Testis (tissue), 2 donors: ENCODE measurements around the gene ICAM3.

Experiments
- POLR2A ChIP-seq: fragments of 450-650 bp; IDR thresholded peaks from one replicate; pipeline ENCODE4 v1.6.1; 2017; ENCODE audit warnings: antibody characterized with exemption, mild to moderate bottlenecking, moderate library complexity
- TF ChIP-seq, protein P1 (sequence below), 3 experiments: fragments of 450-650 bp in 2 of 3; fragments of 200-600 bp in 1 of 3; sonication (generic) in 1 of 3; IDR thresholded peaks; one replicate each; pipeline ENCODE4 v1.5.1; 2016 to 2019; ENCODE audit warnings: antibody characterized with exemption in 3 of 3, mild to moderate bottlenecking in 2 of 3, moderate library complexity in 1 of 3

DNA sequence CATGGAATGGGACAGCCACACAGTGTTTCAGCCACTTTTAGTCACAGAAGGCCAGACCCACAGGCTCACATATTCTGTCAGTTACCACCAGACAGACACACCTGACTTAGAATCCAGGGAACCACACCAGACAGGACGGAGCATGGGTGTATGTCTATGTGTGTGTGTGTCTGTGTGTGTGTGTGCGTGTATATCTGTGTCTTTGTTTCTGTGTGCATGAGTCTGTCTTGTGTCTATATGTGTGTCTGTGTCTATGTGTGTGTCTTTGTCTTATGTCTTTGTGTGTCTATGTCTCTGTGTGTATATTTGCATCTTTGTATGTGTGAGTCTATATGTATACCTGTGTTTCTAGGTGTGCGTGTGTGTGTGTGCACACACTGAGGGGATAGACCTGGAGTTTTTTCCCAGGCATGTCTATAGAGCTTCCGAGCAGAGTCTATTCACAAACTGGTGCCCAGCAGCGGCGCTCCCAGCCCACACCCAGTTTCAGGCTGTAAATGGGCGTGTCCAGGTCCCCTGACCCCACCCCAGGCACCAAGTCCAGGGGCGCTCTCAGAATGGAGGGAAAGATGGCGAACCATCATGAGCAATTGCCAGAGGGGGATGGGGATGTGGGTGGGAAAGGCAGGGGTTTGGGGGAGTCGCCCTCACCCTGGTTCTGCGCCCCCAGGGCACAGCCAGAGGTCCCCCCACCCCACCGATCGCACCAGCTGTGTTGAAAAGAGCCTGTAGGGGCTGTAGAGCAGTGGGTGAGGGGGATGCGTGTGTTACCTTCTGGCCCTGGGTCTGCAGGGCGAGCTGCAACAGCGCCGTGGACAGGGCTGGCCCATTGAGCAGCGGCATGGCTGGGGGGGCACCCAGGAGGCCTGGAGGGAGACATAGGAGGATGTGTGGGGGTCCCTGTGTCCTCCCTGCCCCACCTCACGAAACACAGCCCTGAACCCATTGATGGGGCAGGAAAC is 17.3 kb downstream of the ICAM3 start:
- TF ChIP-seq, protein P1, sequence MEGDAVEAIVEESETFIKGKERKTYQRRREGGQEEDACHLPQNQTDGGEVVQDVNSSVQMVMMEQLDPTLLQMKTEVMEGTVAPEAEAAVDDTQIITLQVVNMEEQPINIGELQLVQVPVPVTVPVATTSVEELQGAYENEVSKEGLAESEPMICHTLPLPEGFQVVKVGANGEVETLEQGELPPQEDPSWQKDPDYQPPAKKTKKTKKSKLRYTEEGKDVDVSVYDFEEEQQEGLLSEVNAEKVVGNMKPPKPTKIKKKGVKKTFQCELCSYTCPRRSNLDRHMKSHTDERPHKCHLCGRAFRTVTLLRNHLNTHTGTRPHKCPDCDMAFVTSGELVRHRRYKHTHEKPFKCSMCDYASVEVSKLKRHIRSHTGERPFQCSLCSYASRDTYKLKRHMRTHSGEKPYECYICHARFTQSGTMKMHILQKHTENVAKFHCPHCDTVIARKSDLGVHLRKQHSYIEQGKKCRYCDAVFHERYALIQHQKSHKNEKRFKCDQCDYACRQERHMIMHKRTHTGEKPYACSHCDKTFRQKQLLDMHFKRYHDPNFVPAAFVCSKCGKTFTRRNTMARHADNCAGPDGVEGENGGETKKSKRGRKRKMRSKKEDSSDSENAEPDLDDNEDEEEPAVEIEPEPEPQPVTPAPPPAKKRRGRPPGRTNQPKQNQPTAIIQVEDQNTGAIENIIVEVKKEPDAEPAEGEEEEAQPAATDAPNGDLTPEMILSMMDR (IDR thresholded peaks at IDR 0.05) = no peak
- TF ChIP-seq POLR2A = no peak
